Thoracic aorta (tissue), 2 donors: ENCODE data around the gene ENDOG. TPM values are rescaled to one million over a fixed set of nuclear protein-coding genes. Genes with fewer than 3 reads are reported as not detected.
A peak's percentile ranks its signal among the peaks of the same experiment; 100 is the strongest.
"Not testable (repeated sequence)": the region's sequence is repeated elsewhere in the genome, so short reads cannot be mapped to it uniquely, and the experiment has no call there.

Source experiments
- ATAC-seq: fragments of 150-250 bp; one replicate; pipeline ENCODE4 v1.8.0; 2017; ENCODE audit warnings: low read depth; ENCODE audit not compliant: insufficient number of reproducible peaks, low FRiP score
- DNase-seq: peaks from one replicate; pipeline ENCODE4 v3.0.0-alpha.2; 2020; ENCODE audit warnings: low spot score
- H3K27ac ChIP-seq, 2 donors: fragments of 200-600 bp; sonication (generic); 1 replicate in 1 of 2; 2 replicates in 1 of 2; pipeline ENCODE4 v1.5.1; 2016; ENCODE audit warnings: mild to moderate bottlenecking in 2 of 2, moderate library complexity in 2 of 2
- H3K27me3 ChIP-seq: fragments of 200-600 bp; sonication (generic); replicated peaks from 2 replicates; pipeline ENCODE4 v1.6.0; 2016; ENCODE audit warnings: mild to moderate bottlenecking; ENCODE audit not compliant: insufficient read depth
- H3K36me3 ChIP-seq: fragments of 200-600 bp; sonication (generic); one replicate; pipeline ENCODE4 v1.5.1; 2016
- H3K4me1 ChIP-seq, 2 donors: fragments of 200-600 bp; sonication (generic); 1 replicate in 1 of 2; 2 replicates in 1 of 2; pipeline versions ENCODE4 v1.5.1 to v1.6.0; 2016; ENCODE audit warnings: low read depth in 2 of 2, mild to moderate bottlenecking in 1 of 2; ENCODE audit not compliant: control insufficient read depth in 1 of 2
- H3K4me3 ChIP-seq: fragments of 200-600 bp; sonication (generic); 2 replicates; pipeline ENCODE4 v1.5.1; 2016; ENCODE audit warnings: mild to moderate bottlenecking
- H3K9me3 ChIP-seq: fragments of 200-600 bp; sonication (generic); 2 replicates; pipeline ENCODE4 v1.5.1; 2016
- CTCF ChIP-seq: fragments of 200-600 bp; sonication (generic); IDR thresholded peaks from one replicate; pipeline ENCODE4 v1.5.1; 2019; ENCODE audit warnings: antibody characterized with exemption
- total RNA-seq, 2 donors: library from RNA; depleted of rRNA; stranded (reverse); fragments of >200 nt; gene quantifications; one replicate each; pipeline versions ENCODE4 v1.1.0 to v1.2.3, GENCODE V29; 2016

The ENDOG gene
- total RNA-seq, 2 donors from 2014 or later, result 21.2 to 26.4 TPM

GRCh38 chr9:128846680-128847030 is 28.4 kb downstream of the ENDOG start:
- no peaks in the 10 kb centered on the region for H3K36me3 ChIP-seq
- H3K27ac ChIP-seq, result no peak overlapping the region
- H3K4me3 ChIP-seq, result no peak overlapping the region
- no peak for DNase-seq
- TF ChIP-seq CTCF, result no peak
- H3K4me1 ChIP-seq, result no peaks in the 10 kb centered on the region
- H3K9me3 ChIP-seq, result no peaks in the 10 kb centered on the region
- H3K27me3 ChIP-seq, result no peaks in the 10 kb centered on the region
- no peak for ATAC-seq

- TF ChIP-seq CTCF, result no peak
- H3K27me3 ChIP-seq, result no peaks in the 10 kb centered on the region
- H3K36me3 ChIP-seq, result no peaks in the 10 kb centered on the region
- no peak overlapping the region for H3K27ac ChIP-seq
- DNase-seq (no peak), ATAC-seq (no peak)
- no peak overlapping the region for H3K4me3 ChIP-seq
- no peaks in the 10 kb centered on the region for H3K4me1 ChIP-seq
- no peaks in the 10 kb centered on the region for H3K9me3 ChIP-seq
These were observed 29.5 kb downstream of the ENDOG start for GRCh38 chr9:128847803-128848202.

GRCh38 chr9:128851024-128851423 is 32.7 kb downstream of the ENDOG start:
- H3K4me3 ChIP-seq, H3K9me3 ChIP-seq, H3K36me3 ChIP-seq, H3K27me3 ChIP-seq, H3K4me1 ChIP-seq, H3K27ac ChIP-seq, DNase-seq, ATAC-seq: not testable (repeated sequence)

GRCh38 chr9:128851779-128852600 is 33.7 kb downstream of the ENDOG start:
- not testable (repeated sequence) for H3K27ac ChIP-seq, H3K36me3 ChIP-seq, DNase-seq, ATAC-seq, H3K4me3 ChIP-seq, H3K27me3 ChIP-seq, H3K9me3 ChIP-seq, H3K4me1 ChIP-seq
- TF ChIP-seq CTCF, result peak; percentile 70

- not testable (repeated sequence) for H3K4me3 ChIP-seq, H3K27ac ChIP-seq, H3K4me1 ChIP-seq, H3K9me3 ChIP-seq, DNase-seq, H3K36me3 ChIP-seq, ATAC-seq, H3K27me3 ChIP-seq
These were observed 34.3 kb downstream of the ENDOG start for GRCh38 chr9:128852646-128853045.

GRCh38 chr9:128854454-128854853 is 36.2 kb downstream of the ENDOG start:
- H3K9me3 ChIP-seq, H3K4me3 ChIP-seq, H3K4me1 ChIP-seq, ATAC-seq, H3K27ac ChIP-seq, H3K36me3 ChIP-seq, H3K27me3 ChIP-seq, DNase-seq: not testable (repeated sequence)

DNA sequence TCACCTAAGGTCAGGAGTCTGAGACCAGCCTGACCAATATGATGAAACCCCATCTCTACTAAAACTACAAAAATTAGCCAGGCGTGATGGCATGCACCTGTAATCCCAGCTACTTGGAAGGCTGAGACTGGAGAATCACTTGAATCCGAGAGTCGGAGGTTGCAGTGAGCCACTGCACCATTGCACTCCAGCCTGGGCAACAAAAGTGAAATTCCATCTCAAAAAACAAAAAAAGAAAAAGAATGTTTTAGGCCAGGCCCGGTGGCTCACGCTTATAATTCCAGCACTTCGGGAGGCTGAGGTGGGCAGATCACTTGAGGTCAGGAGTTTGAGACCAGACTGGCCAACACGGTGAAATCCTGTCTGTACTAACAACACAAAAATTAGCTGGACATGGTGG is 40.2 kb downstream of the ENDOG start:
- H3K4me1 ChIP-seq, result peaks cover 9 to 20% of the 10 kb centered on the region in 2 donors
- not testable (repeated sequence) for H3K9me3 ChIP-seq, DNase-seq, H3K4me3 ChIP-seq, H3K36me3 ChIP-seq, H3K27ac ChIP-seq, H3K27me3 ChIP-seq, ATAC-seq
